C4-2B (cell line): ENCODE results near the gene PDGFRB.

ENCODE experiments used
- H3K27ac ChIP-seq: fragments of 450-650 bp; 2 replicates; pipeline ENCODE4 v1.5.1; 2017
- ZFX ChIP-seq: fragments of 450-650 bp; IDR thresholded peaks from 2 replicates; pipeline ENCODE4 v1.6.1; 2017
- TF ChIP-seq, protein P1 (sequence below): fragments of 450-650 bp; conservative IDR thresholded peaks from 2 replicates; pipeline ENCODE4 v1.5.1; 2017; ENCODE audit warnings: mild to moderate bottlenecking

The PDGFRB gene

DNA sequence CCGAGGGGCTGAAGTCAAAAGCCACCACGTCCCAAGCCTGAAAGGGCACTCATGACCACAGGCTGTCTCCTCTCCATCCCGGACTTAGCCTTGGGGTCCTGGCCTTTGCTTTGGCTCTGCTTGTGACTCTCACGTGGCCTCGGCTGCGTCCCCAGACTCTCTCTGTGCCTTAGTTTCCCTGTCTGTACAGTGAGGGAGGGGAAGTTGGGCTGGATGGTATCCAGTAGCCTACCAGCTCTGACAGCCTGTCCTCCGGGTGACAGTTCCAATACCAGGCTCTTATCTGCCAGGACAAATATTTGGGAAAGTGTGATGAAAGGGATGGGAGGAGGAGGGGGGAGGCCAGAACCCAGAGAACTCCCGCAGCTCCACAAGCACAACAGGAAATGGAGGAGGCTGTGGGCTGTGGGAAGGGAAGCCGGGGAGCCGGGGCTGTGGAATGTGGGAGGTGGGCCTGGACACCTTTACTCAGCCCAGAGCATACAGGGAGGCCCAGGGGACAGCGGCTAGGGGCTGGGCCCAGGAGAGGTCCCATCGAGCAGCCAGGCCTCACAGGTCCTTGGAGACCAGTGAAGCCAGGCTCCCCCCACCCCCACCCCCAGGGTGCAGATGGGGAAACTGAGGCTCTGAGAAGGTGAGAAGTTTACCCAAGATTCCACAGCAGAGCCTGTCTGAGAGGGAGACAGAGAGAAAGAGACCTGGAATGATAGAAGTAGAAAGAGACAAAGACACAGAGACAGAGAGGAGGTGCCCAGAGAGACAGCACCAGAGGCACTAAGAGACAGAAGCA lies 18.3 kb downstream of the PDGFRB start:
- peak overlapping the region; percentile 64 for H3K27ac ChIP-seq
- TF ChIP-seq, protein P1, sequence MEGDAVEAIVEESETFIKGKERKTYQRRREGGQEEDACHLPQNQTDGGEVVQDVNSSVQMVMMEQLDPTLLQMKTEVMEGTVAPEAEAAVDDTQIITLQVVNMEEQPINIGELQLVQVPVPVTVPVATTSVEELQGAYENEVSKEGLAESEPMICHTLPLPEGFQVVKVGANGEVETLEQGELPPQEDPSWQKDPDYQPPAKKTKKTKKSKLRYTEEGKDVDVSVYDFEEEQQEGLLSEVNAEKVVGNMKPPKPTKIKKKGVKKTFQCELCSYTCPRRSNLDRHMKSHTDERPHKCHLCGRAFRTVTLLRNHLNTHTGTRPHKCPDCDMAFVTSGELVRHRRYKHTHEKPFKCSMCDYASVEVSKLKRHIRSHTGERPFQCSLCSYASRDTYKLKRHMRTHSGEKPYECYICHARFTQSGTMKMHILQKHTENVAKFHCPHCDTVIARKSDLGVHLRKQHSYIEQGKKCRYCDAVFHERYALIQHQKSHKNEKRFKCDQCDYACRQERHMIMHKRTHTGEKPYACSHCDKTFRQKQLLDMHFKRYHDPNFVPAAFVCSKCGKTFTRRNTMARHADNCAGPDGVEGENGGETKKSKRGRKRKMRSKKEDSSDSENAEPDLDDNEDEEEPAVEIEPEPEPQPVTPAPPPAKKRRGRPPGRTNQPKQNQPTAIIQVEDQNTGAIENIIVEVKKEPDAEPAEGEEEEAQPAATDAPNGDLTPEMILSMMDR, result no peak
- TF ChIP-seq ZFX, result no peak

DNA sequence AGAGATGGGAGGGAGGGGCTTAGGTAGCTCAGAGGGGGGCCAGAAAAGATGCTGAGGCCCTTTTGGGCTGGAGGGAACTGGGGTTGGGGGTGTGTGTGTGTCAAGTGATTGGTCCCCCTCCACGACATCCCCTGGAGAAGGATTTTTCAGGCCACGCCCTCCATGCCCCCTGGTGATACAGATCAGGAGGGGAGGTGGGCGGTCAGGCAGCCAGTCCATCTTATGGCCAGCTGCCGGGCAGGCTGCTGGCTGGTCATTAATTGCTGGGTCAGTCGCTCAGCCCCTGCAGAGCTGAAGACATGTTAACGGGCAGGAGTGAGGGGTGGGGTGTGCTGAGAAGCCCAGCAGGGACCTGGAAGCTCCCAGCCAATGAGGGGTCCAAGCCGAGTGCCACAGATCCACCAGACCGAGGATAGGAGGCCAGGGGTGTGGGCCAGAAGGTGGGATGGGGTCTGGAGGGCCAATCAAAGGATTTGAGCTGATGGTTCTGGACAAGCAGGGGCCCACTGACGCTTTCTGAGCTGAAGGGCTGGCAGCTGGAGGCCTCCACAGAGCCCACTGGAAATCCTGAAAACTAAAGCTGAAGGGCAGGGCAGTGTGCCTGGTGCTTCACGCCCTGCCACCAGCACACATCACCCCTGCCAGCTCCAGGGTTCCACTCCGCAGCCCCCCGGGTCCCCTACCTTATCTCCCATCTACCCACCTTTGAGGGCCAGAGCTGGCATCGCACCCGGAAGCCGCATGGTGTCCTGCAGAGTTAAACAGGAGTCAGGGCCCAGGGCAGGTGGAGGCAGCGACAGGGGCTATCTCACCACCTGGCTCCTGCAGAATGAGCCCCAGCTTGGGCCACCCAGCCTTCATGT lies 19.1 kb downstream of the PDGFRB start:
- TF ChIP-seq ZFX, result no peak
- TF ChIP-seq, protein P1, result no peak
- peak overlapping the region; percentile 64 for H3K27ac ChIP-seq

DNA sequence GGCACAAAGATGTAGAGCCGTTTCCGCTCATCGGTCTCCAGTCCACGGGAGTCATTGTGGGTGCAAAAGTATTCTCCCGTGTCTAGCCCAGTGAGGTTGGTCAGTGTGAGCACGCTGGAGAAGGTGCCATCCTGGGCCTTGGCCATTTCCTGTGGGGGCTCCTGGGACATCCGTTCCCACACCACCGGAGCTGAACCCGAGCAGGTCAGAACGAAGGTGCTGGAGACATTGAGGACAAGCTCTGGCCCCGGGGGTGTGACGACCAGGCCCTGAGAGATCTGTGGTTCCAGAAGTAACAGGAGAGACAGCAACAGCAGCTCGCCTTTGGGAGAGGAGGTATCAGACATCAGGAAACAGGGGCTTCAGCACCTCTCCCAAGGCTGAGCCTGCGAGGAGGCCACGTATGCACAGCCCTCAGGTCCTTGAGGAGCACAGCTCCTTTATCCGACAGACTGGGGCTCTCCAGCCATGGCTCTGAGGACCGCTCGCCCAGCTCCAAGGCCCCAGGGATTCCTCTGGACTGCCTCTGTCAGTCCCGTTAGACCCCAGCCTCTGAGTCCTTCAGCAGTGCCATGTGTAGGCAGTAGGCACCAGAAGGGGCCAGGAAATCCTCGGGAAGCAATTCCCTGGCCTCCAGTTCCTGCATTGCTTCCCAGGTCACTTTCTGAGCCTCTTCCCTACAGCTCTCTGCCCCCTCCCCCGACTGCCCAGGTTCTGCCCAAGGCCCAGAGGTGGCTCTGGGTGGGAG lies 19.9 kb downstream of the PDGFRB start:
- TF ChIP-seq ZFX, result no peak
- TF ChIP-seq, protein P1, result no peak
- H3K27ac ChIP-seq, result no peak overlapping the region

DNA sequence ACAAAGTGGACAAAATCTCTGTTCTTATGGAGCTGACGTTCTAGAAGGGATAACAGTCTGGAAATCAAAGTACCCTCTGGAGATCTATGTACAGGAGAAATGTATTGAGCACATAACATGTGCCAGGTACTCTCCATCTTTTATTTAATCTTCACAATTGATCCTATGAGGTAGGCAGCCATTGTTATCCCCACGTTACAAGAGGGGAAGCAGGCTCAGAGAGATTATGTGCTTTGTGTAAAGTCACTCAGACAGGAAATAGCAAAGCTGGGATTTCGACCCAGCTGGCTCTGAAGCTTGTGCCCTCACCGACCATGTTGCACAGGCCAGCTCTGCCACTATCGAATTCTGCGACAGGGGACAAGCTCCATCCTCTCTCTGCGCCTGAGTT lies 21.5 kb downstream of the PDGFRB start:
- H3K27ac ChIP-seq, result no peak overlapping the region
- TF ChIP-seq, protein P1, result no peak
- TF ChIP-seq ZFX, result no peak

DNA sequence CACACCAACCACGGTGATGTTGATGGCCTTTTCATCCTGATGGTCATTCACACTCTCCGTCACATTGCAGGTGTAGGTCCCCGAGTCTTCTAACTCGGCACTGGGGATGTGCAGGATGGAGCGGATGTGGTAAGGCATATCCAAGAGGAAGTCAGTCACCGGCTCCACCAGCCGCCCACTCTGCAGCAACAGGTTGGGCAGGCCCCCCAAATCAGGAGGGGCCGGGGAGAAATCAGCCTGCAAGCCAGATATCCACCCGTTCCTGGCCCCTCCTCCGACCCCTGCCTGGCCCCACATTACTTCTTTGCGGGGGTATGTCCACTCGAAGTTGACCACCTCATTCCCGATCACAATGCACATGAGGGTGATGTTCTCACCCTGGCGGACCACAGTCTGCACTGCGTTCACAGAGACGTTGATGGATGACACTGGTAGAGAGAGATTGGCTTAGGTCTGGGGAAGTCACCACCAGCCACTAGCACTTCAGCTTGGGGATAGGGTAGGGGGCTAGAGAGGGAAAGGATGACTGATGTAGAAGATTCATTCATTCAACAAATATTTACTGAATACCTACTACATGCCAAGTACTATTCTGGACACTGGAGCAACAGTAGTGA lies 22.0 kb downstream of the PDGFRB start:
- TF ChIP-seq, protein P1, result no peak
- no peak for TF ChIP-seq ZFX
- no peak overlapping the region for H3K27ac ChIP-seq

DNA sequence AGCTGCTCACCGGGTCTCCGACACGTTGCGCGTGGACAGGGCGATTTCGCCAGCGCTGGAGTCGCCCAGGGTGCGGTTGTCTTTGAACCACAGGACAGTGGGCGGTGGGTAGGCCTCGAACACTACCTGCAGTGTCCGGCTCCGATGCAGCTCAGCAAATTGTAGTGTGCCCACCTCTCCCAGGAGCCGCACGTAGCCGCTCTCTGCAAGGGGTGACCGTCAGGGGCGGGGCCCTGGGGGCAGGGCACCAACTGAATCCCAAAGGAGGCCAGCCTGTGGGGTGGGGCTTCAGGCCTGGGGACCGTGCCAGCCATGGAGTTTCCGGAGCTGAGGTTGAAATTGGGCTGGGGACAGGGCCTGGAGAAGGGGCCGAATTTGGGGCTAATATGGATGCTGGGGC lies 22.9 kb downstream of the PDGFRB start:
- no peak overlapping the region for H3K27ac ChIP-seq

More for the DNA sequence above, 22.9 kb downstream of the PDGFRB start:
- TF ChIP-seq ZFX, result no peak
- TF ChIP-seq, protein P1, result no peak
